Aorta (tissue), 5 donors: ENCODE measurements around the gene LRRC36. TPM values are rescaled to one million over a fixed set of nuclear protein-coding genes. Genes with fewer than 3 reads are reported as not detected.

ENCODE experiments used
- ATAC-seq: fragments of 200-7000 bp; cut with Tn5 transposase; one replicate; pipeline ENCODE4 v1.9.1; 2022; ENCODE audit warnings: moderate library complexity; ENCODE audit not compliant: low FRiP score
- DNase-seq, 2 donors: peaks; one replicate each; pipeline ENCODE4 v3.0.0-alpha.2; 2020
- H3K27ac ChIP-seq, 2 donors: one replicate each; pipeline ENCODE4 v1.5.1; 2013; ENCODE audit warnings: low read length in 2 of 2, mild to moderate bottlenecking in 2 of 2, moderate library complexity in 2 of 2, control low read depth in 1 of 2, inconsistent platforms in 1 of 2, low read depth in 1 of 2
- H3K27me3 ChIP-seq, 2 donors: one replicate each; pipeline ENCODE4 v1.6.1; 2013; ENCODE audit warnings: control low read depth in 1 of 2, low read length in 1 of 2, mild to moderate bottlenecking in 1 of 2, moderate library complexity in 1 of 2; ENCODE audit not compliant: insufficient read depth in 2 of 2, control insufficient read depth in 1 of 2
- H3K36me3 ChIP-seq, 2 donors: one replicate each; pipeline ENCODE4 v1.6.1; 2013; ENCODE audit warnings: control low read depth in 1 of 2, low read length in 1 of 2, mild to moderate bottlenecking in 1 of 2; ENCODE audit not compliant: insufficient read depth in 2 of 2, control insufficient read depth in 1 of 2
- H3K4me1 ChIP-seq, 2 donors: one replicate each; pipeline ENCODE4 v1.6.1; 2013; ENCODE audit warnings: low read length in 2 of 2, control low read depth in 1 of 2, mild to moderate bottlenecking in 1 of 2, moderate library complexity in 1 of 2; ENCODE audit not compliant: insufficient read depth in 2 of 2, control insufficient read depth in 1 of 2
- H3K4me3 ChIP-seq, 2 donors: one replicate each; pipeline ENCODE4 v1.5.1; 2013; ENCODE audit warnings: low read length in 2 of 2, control low read depth in 1 of 2, mild to moderate bottlenecking in 1 of 2
- H3K9me3 ChIP-seq: one replicate; pipeline ENCODE4 v1.6.1; 2013; ENCODE audit warnings: mild to moderate bottlenecking, low read length; ENCODE audit not compliant: control insufficient read depth
- WGBS, 2 donors: extraction: QIAGEN DNeasy Blood & Tissue Kit; methylation state at CpG; one replicate each; pipeline ENCODE4 v1.1.7; 2013; 5-methylcytosine and 5-hydroxymethylcytosine counted together
- intact Hi-C, 2 donors: fragments of 100-400 bp; cut with DNase I; formaldehyde crosslinking; loops; one replicate each; pipeline versions ENCODE4 v1.14.2 to v1.15.0; 2022
- polyA plus RNA-seq, 2 donors: library from polyadenylated mRNA; stranded (reverse); fragments of 200-250 nt; gene quantifications; one replicate each; pipeline ENCODE4 v1.2.3, GENCODE V29; 2013
- total RNA-seq, 2 donors: library from RNA; stranded (reverse); fragmentation: NEBNext Ultra II Directional; extraction: Animal tissue kit (Norgen Biotek cat#: 25700); gene quantifications; one replicate each; pipeline ENCODE4 v1.2.1, GENCODE V29; 2021
- donor health status: healthy with polysubstance abuse.
- donor health status: Bipolar disorder and iron deficiency.
- donor health status: DM: no; HTN: no; CAD: no.
- donor health status: DM: no; HTN: no; CAD: no.
- donor health status: DM: yes; HTN: yes; CAD: no.

Gene LRRC36
- total and polyA plus RNA-seq, 4 donors = 0.51 TPM; not detected in 3

DNA sequence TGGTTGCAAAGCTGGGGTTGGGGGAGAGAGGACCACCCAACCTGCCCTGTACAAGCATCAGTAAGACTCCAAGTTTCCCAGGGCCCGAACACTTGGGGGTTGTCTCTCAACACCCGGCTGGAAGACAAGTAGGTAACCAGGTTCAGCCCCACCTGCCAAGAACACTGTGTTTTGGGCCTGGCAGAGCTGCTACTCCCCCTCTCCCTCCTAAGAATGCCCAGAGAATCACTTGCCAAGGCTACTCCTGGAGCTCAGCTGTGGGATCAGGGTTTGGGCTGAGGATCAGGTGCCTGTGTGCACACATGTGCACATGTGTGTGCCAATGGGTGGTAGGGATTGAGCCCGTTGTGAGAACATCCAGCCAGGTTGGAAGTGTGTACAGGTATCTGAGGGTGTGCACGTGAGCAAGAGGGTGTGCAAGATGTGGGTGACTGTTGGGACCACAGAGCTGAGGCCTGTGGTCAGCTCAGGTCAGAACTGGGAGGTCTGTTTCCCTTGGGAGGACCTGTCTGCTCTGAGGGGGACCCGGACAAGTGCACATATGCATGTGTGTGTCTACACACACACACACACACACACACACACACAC lies 106.6 kb downstream of the LRRC36 start:
- no peak for ATAC-seq
- no peak for DNase-seq
- intact Hi-C loops = no loop called here
- Histone ChIP-seq H3K27ac (no peak overlapping the region), H3K36me3 (peaks cover 0 to under 1% of the 10 kb centered on the region in 2 donors), H3K4me3 (no peak overlapping the region), H3K27me3 (no peaks in the 10 kb centered on the region), H3K4me1 (no peaks in the 10 kb centered on the region), H3K9me3 (no peaks in the 10 kb centered on the region)
- WGBS, 2 donors = 82 to 90% methylated on average over 5 of the region's 5 CpGs

Other genes starting within 250 kb of the LRRC36 start
- 10 to 100 TPM; 13.7 to 20.7 TPM for gene PHAF1, start 216.9 kb upstream of the LRRC36 start, total RNA-seq
- 10 to 100 TPM; 12.6 to 13.4 TPM for gene PHAF1, start 216.9 kb upstream of the LRRC36 start, polyA plus RNA-seq
- gene B3GNT9, start 175.8 kb upstream of the LRRC36 start, total RNA-seq = 10 to 100 TPM; 13.0 to 21.3 TPM
- 10 to 100 TPM in 1 of 2 donors, 1 to 10 TPM in 1; 3.9 to 22.4 TPM for gene B3GNT9, start 175.8 kb upstream of the LRRC36 start, polyA plus RNA-seq
- 10 to 100 TPM; 17.1 to 24.3 TPM for gene TRADD, start 166.9 kb upstream of the LRRC36 start, total RNA-seq
- gene TRADD, start 166.9 kb upstream of the LRRC36 start, polyA plus RNA-seq = 10 to 100 TPM; 15.7 to 45.2 TPM
- gene FBXL8, start 166.9 kb upstream of the LRRC36 start, total RNA-seq = 10 to 100 TPM in 1 of 2 donors, 1 to 10 TPM in 1; 7.3 to 20.8 TPM
- gene FBXL8, start 166.9 kb upstream of the LRRC36 start, polyA plus RNA-seq = 10 to 100 TPM in 1 of 2 donors, 1 to 10 TPM in 1; 1.1 to 32.1 TPM
- 100 to 1,000 TPM in 1 of 2 donors, 10 to 100 TPM in 1; 22.2 to 101 TPM for gene HSF4, start 162.1 kb upstream of the LRRC36 start, total RNA-seq
- gene HSF4, start 162.1 kb upstream of the LRRC36 start, polyA plus RNA-seq = 100 to 1,000 TPM in 1 of 2 donors, 10 to 100 TPM in 1; 25.0 to 133 TPM
- 10 to 100 TPM; 24.4 to 47.2 TPM for gene NOL3, start 156.3 kb upstream of the LRRC36 start, total RNA-seq
- gene NOL3, start 156.3 kb upstream of the LRRC36 start, polyA plus RNA-seq = 100 to 1,000 TPM in 1 of 2 donors, 10 to 100 TPM in 1; 67.5 to 122 TPM
- gene MATCAP1, start 142.9 kb upstream of the LRRC36 start, total RNA-seq = 10 to 100 TPM; 18.1 to 33.8 TPM
- gene MATCAP1, start 142.9 kb upstream of the LRRC36 start, polyA plus RNA-seq = 10 to 100 TPM in 1 of 2 donors, 1 to 10 TPM in 1; 3.0 to 45.7 TPM
- gene EXOC3L1, start 136.7 kb upstream of the LRRC36 start, total RNA-seq = 1 to 10 TPM; 1.3 to 4.4 TPM
- gene EXOC3L1, start 136.7 kb upstream of the LRRC36 start, polyA plus RNA-seq = 1 to 10 TPM in 1 of 2 donors, under 1 TPM in 1; 0.51 to 1.8 TPM
- 10 to 100 TPM; 54.2 to 58.1 TPM for gene E2F4, start 134.7 kb upstream of the LRRC36 start, total RNA-seq
- gene E2F4, start 134.7 kb upstream of the LRRC36 start, polyA plus RNA-seq = 10 to 100 TPM; 27.9 to 50.2 TPM
- gene ELMO3, start 127.7 kb upstream of the LRRC36 start, total RNA-seq = 1 to 10 TPM in 1 of 2 donors, under 1 TPM in 1; 0.97 to 3.4 TPM
- 1 to 10 TPM; 5.8 to 7.4 TPM for gene ELMO3, start 127.7 kb upstream of the LRRC36 start, polyA plus RNA-seq
- 10 to 100 TPM; 24.7 to 33.1 TPM for gene TMEM208, start 99.7 kb upstream of the LRRC36 start, total RNA-seq
- gene TMEM208, start 99.7 kb upstream of the LRRC36 start, polyA plus RNA-seq = 10 to 100 TPM; 60.6 to 64.6 TPM
- 10 to 100 TPM; 28.2 to 47.9 TPM for gene FHOD1, start 79.3 kb upstream of the LRRC36 start, total RNA-seq
- 10 to 100 TPM; 12.9 to 41.3 TPM for gene FHOD1, start 79.3 kb upstream of the LRRC36 start, polyA plus RNA-seq
- 1 to 10 TPM; 1.6 to 1.7 TPM for gene SLC9A5, start 77.8 kb upstream of the LRRC36 start, total RNA-seq
- gene SLC9A5, start 77.8 kb upstream of the LRRC36 start, polyA plus RNA-seq = 1 to 10 TPM; 1.1 to 2.9 TPM
- 1 to 10 TPM; 2.5 to 6.9 TPM for gene PLEKHG4, start 47.3 kb upstream of the LRRC36 start, total RNA-seq
- 10 to 100 TPM in 1 of 2 donors, 1 to 10 TPM in 1; 2.1 to 16.7 TPM for gene PLEKHG4, start 47.3 kb upstream of the LRRC36 start, polyA plus RNA-seq
- under 1 TPM in 1 of 2 donors, not detected in 1; 0.12 TPM for gene KCTD19, start 74 bp upstream of the LRRC36 start, total RNA-seq
- not detected for gene KCTD19, start 74 bp upstream of the LRRC36 start, polyA plus RNA-seq
- gene TPPP3, start 66.7 kb downstream of the LRRC36 start, total RNA-seq = 10 to 100 TPM in 1 of 2 donors, 1 to 10 TPM in 1; 7.2 to 13.5 TPM
- 10 to 100 TPM; 34.3 to 51.9 TPM for gene TPPP3, start 66.7 kb downstream of the LRRC36 start, polyA plus RNA-seq
- gene ZDHHC1, start 89.7 kb downstream of the LRRC36 start, total RNA-seq = 10 to 100 TPM in 1 of 2 donors, 1 to 10 TPM in 1; 8.4 to 14.8 TPM
- 10 to 100 TPM in 1 of 2 donors, 1 to 10 TPM in 1; 5.3 to 11.3 TPM for gene ZDHHC1, start 89.7 kb downstream of the LRRC36 start, polyA plus RNA-seq
- 1 to 10 TPM in 1 of 2 donors, not detected in 1; 1.1 TPM for gene HSD11B2, start 104.3 kb downstream of the LRRC36 start, total RNA-seq
- 10 to 100 TPM in 1 of 2 donors, not detected in 1; 13.3 TPM for gene HSD11B2, start 104.3 kb downstream of the LRRC36 start, polyA plus RNA-seq
- 10 to 100 TPM; 58.7 to 62.0 TPM for gene ATP6V0D1, start 154.3 kb downstream of the LRRC36 start, total RNA-seq
- 10 to 100 TPM; 52.0 to 88.0 TPM for gene ATP6V0D1, start 154.3 kb downstream of the LRRC36 start, polyA plus RNA-seq
- not detected for gene AGRP, start 156.7 kb downstream of the LRRC36 start, total RNA-seq
- gene AGRP, start 156.7 kb downstream of the LRRC36 start, polyA plus RNA-seq = 1 to 10 TPM in 1 of 2 donors, not detected in 1; 1.5 TPM
- 100 to 1,000 TPM; 105 to 120 TPM for gene RIPOR1, start 202.0 kb downstream of the LRRC36 start, total RNA-seq
- gene RIPOR1, start 202.0 kb downstream of the LRRC36 start, polyA plus RNA-seq = 10 to 100 TPM; 22.7 to 65.5 TPM
- gene CTCF, start 235.7 kb downstream of the LRRC36 start, total RNA-seq = 10 to 100 TPM; 28.5 to 35.8 TPM
- 10 to 100 TPM; 16.5 to 25.8 TPM for gene CTCF, start 235.7 kb downstream of the LRRC36 start, polyA plus RNA-seq